ENCODE measurements around the gene GVQW3.

GRCh38 chr11:76362716-76363115, 18.4 kb upstream of the GVQW3 start:
- TF ChIP-seq YY1 (IDR thresholded peaks at IDR 0.05; ENCODE audit: insufficient read depth, insufficient read length) (no peak), ZNF274 (IDR thresholded peaks at IDR 0.05; ENCODE audit: low read depth, low read length) (no peak), SUZ12 (IDR thresholded peaks at IDR 0.05; ENCODE audit: extremely low read depth, insufficient read depth, insufficient read length) (no peak)
